PC-9 (cell line): ENCODE results near the gene KATNB1. TPM values are rescaled to one million over a fixed set of nuclear protein-coding genes. Genes with fewer than 3 reads are reported as not detected.

ENCODE experiments used
- BruUV-seq: library from RNA; stranded (reverse); fragments of 400-500 nt; replicated peaks from 2 replicates; lab custom pipeline; 2021; lab: Mats Ljungman, UMichigan
- CTCF ChIA-PET: fragments of 300-600 bp; sonication (Branson Sonifier 250); formaldehyde crosslinking; loops from one replicate; lab custom pipeline; 2022; ENCODE audit warnings: antibody characterized with exemption; lab: Charles Lee
- POLR2A ChIA-PET: fragments of 300-600 bp; sonication (Branson Sonifier 250); formaldehyde crosslinking; loops from one replicate; lab custom pipeline; 2022; ENCODE audit warnings: antibody characterized with exemption; ENCODE audit not compliant: unreplicated experiment; lab: Charles Lee
- DNase-seq, 2 experiments: peaks; one replicate each; pipeline versions ENCODE4 v3.0.0 to v3.0.0-alpha.2; 2015 to 2022; ENCODE audit warnings: mixed read lengths in 1 of 2
- H2AFZ ChIP-seq: fragments of 200-600 bp; sonication (generic); 2 replicates; pipeline ENCODE4 v1.8.1; 2017; ENCODE audit warnings: antibody characterized with exemption
- H3F3A ChIP-seq: fragments of 200-600 bp; sonication (generic); 2 replicates; pipeline ENCODE4 v1.8.1; 2017; ENCODE audit warnings: antibody characterized with exemption, mild to moderate bottlenecking, low read depth; ENCODE audit not compliant: insufficient read depth
- H3K27ac ChIP-seq: fragments of 200-600 bp; sonication (generic); 2 replicates; pipeline ENCODE4 v1.6.1; 2016; ENCODE audit warnings: mixed run types
- H3K27me3 ChIP-seq: fragments of 200-600 bp; sonication (generic); 2 replicates; pipeline ENCODE4 v1.6.1; 2016; ENCODE audit warnings: low read depth, mixed run types; ENCODE audit not compliant: insufficient read depth
- H3K36me3 ChIP-seq: fragments of 200-600 bp; sonication (generic); 2 replicates; pipeline ENCODE4 v1.6.1; 2016; ENCODE audit warnings: low read depth, mixed run types
- H3K4me1 ChIP-seq: fragments of 200-600 bp; sonication (generic); replicated peaks from 2 replicates; pipeline ENCODE4 v1.6.1; 2016; ENCODE audit warnings: mixed run types; ENCODE audit not compliant: insufficient read depth
- H3K4me2 ChIP-seq: fragments of 200-600 bp; sonication (generic); 2 replicates; pipeline ENCODE4 v1.6.1; 2017; ENCODE audit warnings: mixed run types
- H3K4me3 ChIP-seq: fragments of 200-600 bp; sonication (generic); 2 replicates; pipeline ENCODE4 v1.6.1; 2016; ENCODE audit warnings: mixed run types
- H3K79me2 ChIP-seq: fragments of 200-600 bp; sonication (generic); 2 replicates; pipeline ENCODE4 v1.6.1; 2017; ENCODE audit warnings: low read depth, mixed run types
- H3K9me2 ChIP-seq: fragments of 200-600 bp; sonication (generic); 2 replicates; pipeline ENCODE4 v1.8.1; 2017; ENCODE audit warnings: mild to moderate bottlenecking; ENCODE audit not compliant: insufficient read depth
- H3K9me3 ChIP-seq: fragments of 200-600 bp; sonication (generic); 2 replicates; pipeline ENCODE4 v1.8.1; 2016; ENCODE audit warnings: low read depth; ENCODE audit not compliant: insufficient read depth
- H4K20me1 ChIP-seq: fragments of 200-600 bp; sonication (generic); 2 replicates; pipeline ENCODE4 v1.8.1; 2017; ENCODE audit not compliant: insufficient read depth
- EZH2 ChIP-seq: fragments of 200-600 bp; sonication (generic); IDR thresholded peaks from 2 replicates; pipeline ENCODE4 v1.8.0; 2017; ENCODE audit warnings: antibody characterized with exemption, low read depth
- intact Hi-C: fragments of 100-400 bp; cut with micrococcal nuclease; formaldehyde crosslinking; loops from one replicate; pipeline ENCODE4 v1.10.0; 2022; ENCODE audit not compliant: unreplicated experiment
- microRNA-seq: library from miRNA; unstranded; fragments of <30 nt; microRNA quantifications from one replicate; pipeline ENCODE4 v1.2.0, GENCODE V29; 2021; ENCODE audit warnings: borderline number of aligned reads, borderline replicate concordance
- total RNA-seq: library from RNA; stranded (reverse); gene quantifications from 2 replicates; pipeline ENCODE4 v1.2.3, GENCODE V29; 2021
- TF ChIP-seq, protein P1 (sequence below): fragments of 200-600 bp; sonication (generic); conservative IDR thresholded peaks from 2 replicates; pipeline ENCODE4 v1.6.1; 2017; ENCODE audit warnings: mixed run types, antibody characterized with exemption, mild to moderate bottlenecking, moderate library complexity

Gene KATNB1
- total RNA-seq, 1 experiment from 2014 or later: 27.7 TPM

DNA sequence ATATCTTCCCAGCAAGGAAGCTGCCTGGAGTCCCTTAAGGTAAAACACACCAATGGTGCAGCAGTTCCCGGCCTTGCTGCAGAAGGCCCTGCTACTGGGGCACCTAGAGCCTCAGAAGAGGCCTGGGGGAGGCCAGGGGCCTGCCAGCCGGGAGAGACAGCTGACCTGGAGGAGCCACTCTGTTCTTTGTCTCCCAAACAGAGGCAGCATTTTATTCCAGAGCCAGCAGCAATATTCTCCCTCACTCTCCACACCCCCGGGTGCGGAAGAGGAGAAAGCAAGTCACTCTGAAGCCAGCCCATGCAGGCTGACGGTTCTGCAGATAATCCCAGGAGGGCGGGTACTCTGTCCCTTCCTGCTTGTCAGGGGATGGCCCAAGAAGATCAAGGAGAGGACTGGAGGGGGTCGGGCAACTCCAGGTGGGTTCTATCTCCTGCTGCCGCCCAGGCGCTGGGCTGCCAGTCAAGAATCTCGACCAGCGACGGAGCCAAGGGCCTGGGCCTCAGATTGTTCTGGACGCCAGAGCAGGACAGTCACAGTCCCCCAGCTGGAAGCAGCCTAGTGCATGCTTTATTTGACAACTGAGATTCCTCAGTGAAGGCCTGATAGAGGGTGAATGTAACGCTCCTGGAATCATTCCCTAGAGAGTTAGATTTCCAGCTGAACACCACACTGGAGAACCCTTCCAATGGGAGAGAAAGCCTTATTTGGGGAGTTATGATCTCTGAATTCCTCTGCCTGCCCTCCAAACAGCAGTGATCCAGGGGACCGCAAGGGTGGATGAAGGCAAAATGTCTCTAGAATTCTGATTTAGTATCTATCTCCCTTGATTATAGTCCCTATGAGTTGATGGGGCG lies 67.8 kb downstream of the KATNB1 start:
- BruUV-seq: no TSS peak
- TF ChIP-seq EZH2: no peak
- TF ChIP-seq, protein P1, sequence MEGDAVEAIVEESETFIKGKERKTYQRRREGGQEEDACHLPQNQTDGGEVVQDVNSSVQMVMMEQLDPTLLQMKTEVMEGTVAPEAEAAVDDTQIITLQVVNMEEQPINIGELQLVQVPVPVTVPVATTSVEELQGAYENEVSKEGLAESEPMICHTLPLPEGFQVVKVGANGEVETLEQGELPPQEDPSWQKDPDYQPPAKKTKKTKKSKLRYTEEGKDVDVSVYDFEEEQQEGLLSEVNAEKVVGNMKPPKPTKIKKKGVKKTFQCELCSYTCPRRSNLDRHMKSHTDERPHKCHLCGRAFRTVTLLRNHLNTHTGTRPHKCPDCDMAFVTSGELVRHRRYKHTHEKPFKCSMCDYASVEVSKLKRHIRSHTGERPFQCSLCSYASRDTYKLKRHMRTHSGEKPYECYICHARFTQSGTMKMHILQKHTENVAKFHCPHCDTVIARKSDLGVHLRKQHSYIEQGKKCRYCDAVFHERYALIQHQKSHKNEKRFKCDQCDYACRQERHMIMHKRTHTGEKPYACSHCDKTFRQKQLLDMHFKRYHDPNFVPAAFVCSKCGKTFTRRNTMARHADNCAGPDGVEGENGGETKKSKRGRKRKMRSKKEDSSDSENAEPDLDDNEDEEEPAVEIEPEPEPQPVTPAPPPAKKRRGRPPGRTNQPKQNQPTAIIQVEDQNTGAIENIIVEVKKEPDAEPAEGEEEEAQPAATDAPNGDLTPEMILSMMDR: no peak
- Histone ChIP-seq H3K9me3 (no peaks in the 10 kb centered on the region), H3K79me2 (peaks cover 26% of the 10 kb centered on the region), H3K4me2 (peak overlapping the region; percentile 100; the same call in 1 of the 2 replicates), H3K36me3 (no peaks in the 10 kb centered on the region), H4K20me1 (no peaks in the 10 kb centered on the region), H3K4me3 (no peak overlapping the region), H3K27ac (no peak overlapping the region), H3F3A (peaks cover 47% of the 10 kb centered on the region), H3K27me3 (no peaks in the 10 kb centered on the region), H2AFZ (no peak overlapping the region), H3K9me2 (no peaks in the 10 kb centered on the region), H3K4me1 (peaks cover 60% of the 10 kb centered on the region)
- intact Hi-C loops: no loop called here
- ChIA-PET CTCF (no interaction called here), POLR2A (no interaction called here)
- no peak for DNase-seq

DNA sequence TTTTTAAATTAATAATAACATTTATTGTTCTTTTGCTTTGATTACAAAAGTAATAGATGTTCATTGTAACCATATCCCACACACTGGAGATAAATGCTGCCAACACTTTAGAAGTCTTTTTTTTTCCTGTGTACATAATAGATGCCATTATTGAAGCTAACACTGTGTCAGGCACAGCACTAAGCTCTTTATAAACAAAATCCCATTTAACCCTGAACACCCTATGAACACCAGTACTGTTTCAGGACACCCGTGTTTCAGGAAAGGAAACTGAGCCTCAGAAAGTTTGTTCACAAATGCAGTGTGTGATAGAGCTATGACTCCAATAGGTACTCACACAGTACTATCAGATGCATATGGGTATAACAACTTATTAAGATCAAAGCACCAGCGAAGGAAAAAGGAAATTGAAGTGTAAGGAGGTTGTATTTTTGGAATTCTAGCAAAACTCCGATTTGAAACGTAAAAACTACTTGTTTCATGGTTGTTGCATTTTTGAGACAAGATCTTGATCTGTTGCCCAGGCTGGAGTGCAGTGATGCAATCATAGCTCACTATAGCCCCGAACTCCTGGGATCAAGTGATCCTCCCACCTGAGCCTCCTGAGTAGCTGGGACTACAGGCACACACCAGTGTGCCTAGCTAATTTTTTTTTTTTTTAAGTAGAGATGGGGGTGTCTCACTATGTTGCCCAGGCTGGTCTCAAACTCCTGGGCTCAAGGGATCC lies 68.7 kb downstream of the KATNB1 start:
- Histone ChIP-seq H3K9me2 (no peaks in the 10 kb centered on the region), H3K27me3 (no peaks in the 10 kb centered on the region), H3K9me3 (no peaks in the 10 kb centered on the region), H3K79me2 (peaks cover 17% of the 10 kb centered on the region), H3K4me1 (peaks cover 60% of the 10 kb centered on the region), H3K27ac (no peak overlapping the region), H3K4me3 (no peak overlapping the region), H3K36me3 (no peaks in the 10 kb centered on the region), H3K4me2 (no peak overlapping the region), H3F3A (peaks cover 47% of the 10 kb centered on the region), H4K20me1 (no peaks in the 10 kb centered on the region), H2AFZ (no peak overlapping the region)
- ChIA-PET POLR2A (no interaction called here), CTCF (interaction anchor here (0.6 kb wide), 1 partner anchor 150 kb away, joined by 3 read pairs; no protein-coding TSS in a partner anchor)
- DNase-seq: no peak
- TF ChIP-seq, protein P1: no peak
- no peak for TF ChIP-seq EZH2
- intact Hi-C loops: no loop called here
- no TSS peak for BruUV-seq

DNA sequence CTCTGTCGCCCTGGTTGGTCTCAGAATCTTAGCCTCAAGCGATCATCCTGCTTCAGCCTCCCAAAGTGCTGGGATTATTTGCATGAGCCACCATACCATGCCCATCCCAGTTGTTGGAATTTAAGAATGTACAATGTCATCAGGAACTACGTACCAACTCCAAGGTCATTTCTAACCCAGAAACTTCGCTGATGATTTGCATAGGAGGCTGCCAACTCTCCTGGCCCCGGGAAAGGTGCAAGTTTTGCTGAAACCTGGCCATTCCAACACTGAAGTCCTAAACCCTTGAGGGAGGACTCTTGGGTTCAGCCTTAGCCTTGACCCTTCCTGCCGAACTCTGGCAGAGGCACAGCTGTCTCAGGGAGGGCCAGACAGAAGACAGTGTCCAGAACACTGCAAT lies 69.6 kb downstream of the KATNB1 start:
- Histone ChIP-seq H3K4me3 (no peak overlapping the region), H2AFZ (no peak overlapping the region), H3K9me3 (no peaks in the 10 kb centered on the region), H3K9me2 (no peaks in the 10 kb centered on the region), H3K4me2 (no peak overlapping the region), H3K36me3 (no peaks in the 10 kb centered on the region), H3K4me1 (peaks cover 60% of the 10 kb centered on the region), H4K20me1 (no peaks in the 10 kb centered on the region), H3F3A (peaks cover 52% of the 10 kb centered on the region), H3K27ac (no peak overlapping the region), H3K79me2 (peaks cover 9% of the 10 kb centered on the region), H3K27me3 (no peaks in the 10 kb centered on the region)
- intact Hi-C loops: no loop called here
- TF ChIP-seq, protein P1: no peak
- TF ChIP-seq EZH2: no peak
- no peak for DNase-seq
- no TSS peak for BruUV-seq
- ChIA-PET POLR2A (no interaction called here), CTCF (no interaction called here)

Small RNAs within 50 kb of the gene (microRNA-seq; reads per million reads assigned to microRNA genes)
- gene MIR6772: not detected

Other genes starting within 250 kb of the KATNB1 start
- gene DOK4, start 249.3 kb upstream of the KATNB1 start, total RNA-seq: 27.4 and 38.7 TPM in 2 replicates
- 8.1 and 11.8 TPM in 2 replicates for gene CCDC102A, start 199.2 kb upstream of the KATNB1 start, total RNA-seq
- gene ADGRG5, start 193.1 kb upstream of the KATNB1 start, total RNA-seq: not detected in 2 replicates
- gene ADGRG1, start 107.1 kb upstream of the KATNB1 start, total RNA-seq: 105 and 131 TPM in 2 replicates
- gene ADGRG3, start 67.5 kb upstream of the KATNB1 start, total RNA-seq: 0.25 TPM in 1 of 2 replicates, not detected in the other
- 0.85 and 1.7 TPM in 2 replicates for gene DRC7, start 41.0 kb upstream of the KATNB1 start, total RNA-seq
- 52.5 and 65.5 TPM in 2 replicates for gene KIFC3, start 66.7 kb downstream of the KATNB1 start, total RNA-seq
- 1.1 and 2.6 TPM in 2 replicates for gene CNGB1, start 235.4 kb downstream of the KATNB1 start, total RNA-seq